Measurements from ENCODE around the gene DUOXA2.
"Not testable (repeated sequence)": the region's sequence is repeated elsewhere in the genome, so short reads cannot be mapped to it uniquely, and the experiment has no call there.

Gene DUOXA2

GRCh38 chr15:45100884-45101625 lies 13.1 kb upstream of the DUOXA2 start:
- DNase-seq (ENCODE audit: low read depth), result no peak
- TF ChIP-seq CTCF (IDR thresholded peaks at IDR 0.05; ENCODE audit: control insufficient read depth, extremely low read depth, insufficient read depth), result no peak

DNA sequence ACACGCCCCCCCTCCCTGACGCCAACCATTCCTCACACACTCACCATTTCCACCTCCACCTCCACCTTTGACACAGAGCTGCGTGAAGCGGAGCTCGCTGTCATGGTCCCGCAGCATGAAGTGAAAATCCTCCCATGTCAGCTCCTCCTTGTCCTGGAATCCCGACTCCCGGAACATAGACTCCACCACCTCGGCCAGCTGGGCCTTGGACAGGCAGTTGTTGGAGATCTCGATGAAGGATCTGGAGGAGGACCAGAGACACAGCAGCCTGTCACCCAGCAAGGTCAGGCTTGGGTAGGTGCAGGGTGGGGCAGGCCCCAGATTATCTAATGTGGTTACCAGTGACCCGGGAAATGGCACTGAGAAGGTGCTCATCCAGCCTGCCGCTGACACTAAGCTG lies 12.4 kb upstream of the DUOXA2 start:
- no peak overlapping the region for H3K4me3 ChIP-seq (ENCODE audit: low read depth, low read length)
- no peak for DNase-seq (ENCODE audit: low read depth)
- TF ChIP-seq CTCF (IDR thresholded peaks at IDR 0.05; ENCODE audit: control insufficient read depth, extremely low read depth, insufficient read depth), result no peak

More at GRCh38 chr15:45100884-45101625, 13.1 kb upstream of the DUOXA2 start:
- no peak overlapping the region for H3K4me3 ChIP-seq (ENCODE audit: low read depth, low read length)

DNA sequence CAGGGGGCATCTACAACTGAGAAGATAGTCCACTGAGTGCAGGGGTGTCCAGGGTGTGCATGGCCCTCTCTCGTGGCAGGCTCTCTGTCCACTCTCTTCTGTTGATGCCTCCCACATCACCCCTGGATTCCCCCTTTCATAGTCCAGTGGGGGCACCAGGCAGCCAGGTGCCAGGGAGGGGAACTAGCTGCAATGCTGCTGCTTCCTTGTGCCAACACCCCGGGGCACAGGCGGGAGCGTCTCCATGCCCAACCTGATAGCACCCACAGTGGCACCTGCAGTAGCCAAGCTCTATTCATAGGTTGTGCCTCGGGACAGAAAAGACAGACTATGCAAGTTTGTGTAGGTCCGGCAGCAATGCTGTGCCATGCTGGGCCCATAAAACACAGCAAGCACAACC lies 11.9 kb upstream of the DUOXA2 start:
- H3K4me3 ChIP-seq (ENCODE audit: low read depth, low read length), result no peak overlapping the region
- no peak for TF ChIP-seq CTCF (IDR thresholded peaks at IDR 0.05; ENCODE audit: control insufficient read depth, extremely low read depth, insufficient read depth)
- no peak for DNase-seq (ENCODE audit: low read depth)

GRCh38 chr15:45104170-45104569 lies 10.0 kb upstream of the DUOXA2 start:
- H3K4me3 ChIP-seq (ENCODE audit: low read depth, low read length); DNase-seq (ENCODE audit: low read depth): not testable (repeated sequence)

DNA sequence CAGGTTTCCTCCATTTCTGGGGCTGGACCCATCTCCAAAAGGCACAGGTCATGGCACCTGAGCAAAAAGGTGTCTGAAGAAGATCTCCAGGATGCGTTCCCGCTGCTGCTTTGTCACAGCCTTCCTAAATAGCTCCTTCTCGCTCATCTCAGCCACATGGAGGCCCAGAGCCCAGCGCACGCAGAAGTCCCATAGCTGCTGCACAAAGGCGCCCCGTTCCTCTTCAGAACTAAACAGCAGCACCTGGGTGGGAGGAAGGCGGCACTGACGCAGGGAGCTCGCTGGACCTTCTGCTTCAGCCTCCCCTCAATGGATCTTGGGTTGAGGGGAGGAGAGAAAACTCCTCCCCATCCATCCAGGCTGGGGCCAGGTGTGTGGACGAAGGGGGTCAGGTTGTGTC lies 8.5 kb upstream of the DUOXA2 start:
- no peak for TF ChIP-seq CTCF (IDR thresholded peaks at IDR 0.05; ENCODE audit: control insufficient read depth, extremely low read depth, insufficient read depth)
- DNase-seq (ENCODE audit: low read depth), result no peak
- no peak overlapping the region for H3K4me3 ChIP-seq (ENCODE audit: low read depth, low read length)

DNA sequence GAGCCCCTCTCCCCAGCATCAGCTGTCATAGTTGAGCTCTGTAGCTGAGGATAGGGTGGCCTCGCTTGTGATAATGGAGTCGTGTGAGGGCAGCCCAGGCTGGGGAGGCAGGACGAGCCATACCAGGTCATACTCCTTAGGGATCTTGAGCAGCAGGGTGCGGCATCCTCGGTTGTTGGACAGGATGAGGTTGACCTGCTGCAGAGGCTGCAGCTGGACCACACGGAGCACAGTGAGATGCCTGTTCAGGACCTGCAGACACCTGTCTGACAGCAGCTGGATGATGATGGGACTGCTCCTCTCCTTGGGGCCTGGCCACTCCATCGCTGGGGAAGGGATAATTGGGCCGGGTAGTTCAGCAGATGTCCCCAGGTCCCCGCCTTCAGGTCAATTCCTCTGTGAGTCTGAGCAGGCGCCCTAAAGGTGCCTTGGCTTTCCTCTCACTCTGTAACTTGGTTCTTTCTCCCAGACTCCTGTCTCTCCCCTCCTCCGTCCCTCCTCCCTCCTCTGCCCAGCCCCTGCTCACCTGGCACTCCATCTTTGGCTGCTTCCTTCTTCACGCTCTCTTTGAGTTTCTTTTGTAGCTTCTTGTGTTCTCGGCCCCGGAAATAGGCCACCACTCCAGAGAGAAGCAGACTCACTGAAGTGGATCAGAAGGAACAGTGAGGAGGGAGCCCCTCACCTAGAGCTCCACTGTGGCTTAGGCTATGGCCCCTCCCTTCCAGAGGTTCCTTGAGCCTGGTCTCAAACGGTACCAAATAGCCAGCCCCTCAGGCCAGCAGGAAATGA lies 7.9 kb upstream of the DUOXA2 start:
- no peak overlapping the region for H3K4me3 ChIP-seq (ENCODE audit: low read depth, low read length)
- no peak for TF ChIP-seq CTCF (IDR thresholded peaks at IDR 0.05; ENCODE audit: control insufficient read depth, extremely low read depth, insufficient read depth)
- no peak for DNase-seq (ENCODE audit: low read depth)

- no peak for DNase-seq (ENCODE audit: low read depth)
- no peak overlapping the region for H3K4me3 ChIP-seq (ENCODE audit: low read depth, low read length)
- no peak for TF ChIP-seq CTCF (IDR thresholded peaks at IDR 0.05; ENCODE audit: control insufficient read depth, extremely low read depth, insufficient read depth)
Measured at GRCh38 chr15:45107941-45108630, 6.0 kb upstream of the DUOXA2 start.

All from LNCaP clone FGC (cell line).